ENCODE measurements around the gene TBX2. TPM values are rescaled to one million over a fixed set of nuclear protein-coding genes. Genes with fewer than 3 reads are reported as not detected.
A peak's percentile ranks its signal among the peaks of the same experiment; 100 is the strongest.

Gene TBX2
- total and polyA plus RNA-seq, 5 experiments from 2014 or later, result 0.13 TPM; not detected in 4

DNA sequence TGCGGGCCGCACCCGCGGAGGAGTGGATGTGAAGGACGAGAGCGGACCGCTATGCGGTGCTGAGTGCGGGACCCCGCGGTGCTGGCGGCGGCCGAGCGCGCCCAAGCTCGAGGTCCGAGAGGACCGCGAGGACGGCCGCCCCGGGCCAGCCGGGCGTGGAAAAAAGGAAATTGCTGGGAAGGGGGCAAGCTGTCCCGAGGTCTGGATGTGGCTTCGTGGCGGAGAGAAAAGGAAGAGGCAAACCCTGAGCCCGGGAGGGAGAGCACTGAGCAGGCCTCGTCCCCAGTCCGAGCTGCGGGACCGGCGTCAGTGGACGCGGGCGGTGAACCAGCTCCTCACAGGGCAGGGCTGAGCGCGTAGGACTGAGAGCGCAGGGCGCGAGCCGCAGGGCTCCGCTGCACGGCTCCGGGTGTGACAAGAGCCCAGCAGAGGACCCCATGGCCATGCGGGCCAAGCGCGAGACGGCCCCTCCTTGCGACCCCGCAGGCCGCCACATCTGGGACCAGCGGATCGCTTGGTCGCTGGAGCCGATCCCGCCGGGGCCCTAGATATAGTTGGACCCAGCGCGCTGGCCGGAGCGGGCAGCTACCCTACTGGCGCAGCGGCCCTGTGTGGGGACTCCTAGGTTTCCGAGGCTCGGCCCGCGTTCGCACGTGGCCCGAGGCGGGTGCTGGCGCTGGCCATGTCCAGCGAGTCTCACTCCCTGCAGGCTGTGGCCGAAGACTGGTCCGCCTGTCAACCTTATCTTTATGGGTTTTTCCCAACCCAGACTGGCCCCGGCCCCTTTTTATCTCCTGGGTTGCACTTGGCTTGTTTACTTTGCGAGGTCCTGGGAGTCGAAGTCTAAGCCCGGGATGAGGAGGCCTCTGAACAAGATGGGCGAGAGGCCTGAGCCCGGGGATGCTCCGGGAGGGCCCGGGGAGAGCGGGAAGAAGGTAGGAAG, 55.0 kb downstream of the TBX2 start:
- Mint-ChIP-seq H3K36me3 (peaks cover 2 to 4% (median 3%) of the 10 kb centered on the region in 3 donors), H3K27ac (peak overlapping the region in 1 of 10 donors; percentile 2), H3K4me1 (peaks cover 12 to 58% (median 43%) of the 10 kb centered on the region in 4 donors), H3K4me3 (peak overlapping the region in 9 of 10 donors; percentile 29 to 79 (median 66)), H3K27me3 (peaks cover 57 to 87% (median 67%) of the 10 kb centered on the region in 5 donors), H3K9me3 (peaks cover 0 to 5% (median 0%) of the 10 kb centered on the region in 9 donors)
- DNase-seq (no peak), ATAC-seq (no peak)
- POLR2A ChIA-PET, result no interaction called here

DNA sequence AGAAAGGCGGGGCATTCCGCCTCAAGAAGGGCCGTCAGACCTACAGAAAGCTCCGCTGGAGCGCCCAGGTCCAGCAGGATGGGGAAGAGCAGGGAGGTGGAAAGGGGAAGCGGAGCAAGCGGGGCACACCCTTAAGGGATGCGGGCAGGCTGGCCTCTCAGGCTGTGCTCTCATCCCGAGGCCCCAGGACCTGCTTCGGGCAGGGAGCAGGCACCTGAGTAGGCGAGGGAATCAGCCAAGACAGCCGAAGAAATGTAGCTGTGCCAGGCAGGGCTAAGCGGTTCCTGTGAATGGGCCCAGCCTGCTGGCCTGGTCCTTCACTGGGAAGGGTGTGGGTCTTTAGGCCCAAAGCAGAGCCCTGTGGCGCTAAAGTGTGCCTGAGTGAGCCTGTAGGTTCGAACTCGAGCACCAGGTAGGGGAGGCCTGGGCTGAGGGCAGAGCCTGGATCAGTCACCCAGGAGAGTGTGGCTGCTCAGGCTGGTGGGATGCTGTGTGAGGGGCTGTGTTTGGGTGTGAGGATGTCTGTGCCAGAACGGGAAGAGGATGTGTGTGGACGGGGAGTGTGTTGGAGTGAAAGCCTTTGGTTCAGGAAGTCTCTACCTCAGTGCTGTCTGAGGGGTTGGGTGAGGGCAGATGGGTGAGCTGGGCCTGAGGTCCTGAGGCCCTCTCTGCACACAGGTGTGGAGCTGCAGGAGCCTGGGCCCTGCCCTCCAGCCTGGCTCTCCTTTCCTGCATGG, 55.8 kb downstream of the TBX2 start:
- peaks cover 2 to 4% (median 3%) of the 10 kb centered on the region in 3 donors for H3K36me3 Mint-ChIP-seq
- H3K27ac Mint-ChIP-seq, result no peak overlapping the region
- POLR2A ChIA-PET, result no interaction called here
- peaks cover 59 to 87% (median 68%) of the 10 kb centered on the region in 5 donors for H3K27me3 Mint-ChIP-seq
- peaks cover 14 to 60% (median 44%) of the 10 kb centered on the region in 4 donors for H3K4me1 Mint-ChIP-seq
- H3K9me3 Mint-ChIP-seq, result peaks cover 0 to 5% (median 0%) of the 10 kb centered on the region in 9 donors
- ATAC-seq (no peak), DNase-seq (no peak)
- H3K4me3 Mint-ChIP-seq, result peak overlapping the region in 7 of 10 donors; percentile 19 to 61 (median 34)

DNA sequence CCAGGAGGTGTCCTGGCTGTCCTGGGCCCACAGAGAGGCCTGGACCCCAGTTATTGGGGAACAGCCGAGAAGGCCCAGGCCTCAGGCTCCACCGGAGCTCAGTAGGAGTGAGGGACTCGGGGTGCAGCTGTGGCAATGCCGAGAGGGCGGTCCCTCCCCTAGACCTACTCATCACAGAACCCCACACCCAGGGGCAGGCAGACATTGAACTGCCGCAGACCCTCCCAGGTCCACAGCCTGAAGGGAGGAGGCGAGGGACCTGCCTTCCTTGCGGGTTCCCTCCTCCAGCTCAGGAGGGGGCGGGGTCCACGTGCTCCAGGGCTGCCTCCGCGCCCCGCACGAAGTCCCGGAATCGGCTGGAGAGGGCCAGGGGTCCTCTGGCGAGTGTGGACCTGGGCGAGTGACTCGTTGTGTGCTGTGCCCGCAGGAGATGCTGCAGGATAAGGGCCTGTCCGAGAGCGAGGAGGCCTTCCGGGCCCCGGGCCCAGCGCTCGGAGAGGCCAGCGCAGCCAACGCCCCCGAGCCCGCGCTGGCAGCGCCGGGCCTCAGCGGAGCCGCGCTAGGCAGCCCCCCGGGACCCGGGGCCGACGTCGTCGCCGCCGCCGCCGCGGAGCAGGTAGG, 56.5 kb downstream of the TBX2 start:
- Mint-ChIP-seq H3K4me1 (peaks cover 15 to 63% (median 47%) of the 10 kb centered on the region in 4 donors), H3K27ac (no peak overlapping the region), H3K4me3 (peak overlapping the region in 2 of 10 donors; percentile 19 to 52), H3K36me3 (peaks cover 2 to 4% (median 3%) of the 10 kb centered on the region in 3 donors), H3K27me3 (peaks cover 58 to 87% (median 69%) of the 10 kb centered on the region in 5 donors), H3K9me3 (peaks cover 0 to 5% (median 0%) of the 10 kb centered on the region in 9 donors)
- ATAC-seq, result no peak
- no peak for DNase-seq
- POLR2A ChIA-PET, result no interaction called here

DNA sequence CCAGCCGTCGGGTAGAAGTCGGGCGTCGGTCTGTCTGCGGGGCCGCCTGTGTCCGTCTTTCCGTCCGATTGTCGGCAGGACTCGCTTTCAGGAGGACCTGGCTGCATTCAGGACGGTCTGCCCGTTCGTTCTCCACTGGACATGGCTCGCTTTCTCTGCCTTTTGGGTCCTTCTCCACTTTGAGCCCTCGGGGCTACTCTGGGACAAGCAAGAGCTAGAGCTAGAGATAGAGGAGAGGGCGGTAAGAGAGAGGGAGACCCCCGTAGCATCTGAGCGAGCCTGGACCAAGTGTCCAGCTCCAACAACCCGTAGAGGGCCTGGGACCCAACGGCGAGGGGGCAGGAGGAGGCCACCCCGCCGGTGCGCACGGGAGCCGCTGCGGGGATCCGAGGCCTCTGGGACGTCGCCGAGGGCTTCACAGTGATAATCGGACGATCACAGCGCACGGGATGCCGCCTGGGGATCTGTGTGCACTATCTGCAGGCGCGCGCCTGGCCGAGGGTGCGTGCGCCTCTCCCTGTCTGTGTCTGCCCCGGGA, 57.1 kb downstream of the TBX2 start:
- Mint-ChIP-seq H3K4me1 (peaks cover 19 to 67% (median 51%) of the 10 kb centered on the region in 4 donors), H3K27ac (no peak overlapping the region), H3K4me3 (peak overlapping the region; percentile 49 to 80 (median 74)), H3K9me3 (peaks cover 0 to 5% (median 0%) of the 10 kb centered on the region in 9 donors), H3K36me3 (peaks cover 2 to 4% (median 3%) of the 10 kb centered on the region in 3 donors), H3K27me3 (peaks cover 61 to 90% (median 73%) of the 10 kb centered on the region in 5 donors)
- ATAC-seq (peak in 1 of 2 donors; percentile 18), DNase-seq (no peak)
- POLR2A ChIA-PET, result no interaction called here

DNA sequence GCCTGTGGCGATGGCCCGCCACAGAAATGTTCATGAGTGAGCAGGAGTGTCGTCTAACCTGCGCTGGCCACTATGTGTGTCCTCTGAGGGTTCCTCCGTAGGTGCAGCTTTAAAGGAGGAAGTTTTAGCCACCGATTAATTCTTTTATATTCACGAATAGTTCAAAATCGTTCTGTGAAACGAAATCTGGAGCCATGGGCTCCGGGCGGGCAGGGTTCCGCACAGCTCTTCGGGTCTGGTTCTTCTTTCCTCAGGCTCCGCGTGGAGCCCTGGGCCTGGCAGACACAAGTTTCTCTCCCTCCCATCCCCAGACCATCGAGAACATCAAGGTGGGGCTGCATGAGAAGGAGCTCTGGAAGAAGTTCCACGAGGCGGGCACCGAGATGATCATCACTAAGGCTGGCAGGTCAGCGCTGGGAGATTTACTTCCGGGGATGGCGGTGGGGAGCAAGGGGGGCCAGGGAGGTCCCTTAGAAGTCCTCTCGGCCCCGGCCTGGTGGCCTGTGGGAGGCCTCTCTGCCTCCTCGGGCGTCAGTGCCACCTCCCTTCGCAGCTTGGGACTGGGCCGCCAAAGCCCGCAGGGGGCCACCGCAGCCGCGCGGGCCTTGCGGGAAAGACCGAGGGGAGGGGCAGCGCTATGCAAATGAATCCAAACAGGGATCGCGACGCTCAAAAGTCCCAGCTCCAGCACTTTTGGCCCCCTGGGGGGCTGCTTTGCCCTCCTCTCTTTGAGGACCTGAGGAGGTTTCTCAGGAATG, 57.8 kb downstream of the TBX2 start:
- H3K27ac Mint-ChIP-seq, result no peak overlapping the region
- H3K36me3 Mint-ChIP-seq, result peaks cover 2 to 4% (median 3%) of the 10 kb centered on the region in 3 donors
- peaks cover 0 to 5% (median 0%) of the 10 kb centered on the region in 9 donors for H3K9me3 Mint-ChIP-seq
- H3K27me3 Mint-ChIP-seq, result peaks cover 61 to 94% (median 76%) of the 10 kb centered on the region in 5 donors
- ATAC-seq, result no peak
- peaks cover 22 to 72% (median 55%) of the 10 kb centered on the region in 4 donors for H3K4me1 Mint-ChIP-seq
- H3K4me3 Mint-ChIP-seq, result peak overlapping the region; percentile 49 to 80 (median 74)
- DNase-seq, result no peak
- POLR2A ChIA-PET, result no interaction called here

DNA sequence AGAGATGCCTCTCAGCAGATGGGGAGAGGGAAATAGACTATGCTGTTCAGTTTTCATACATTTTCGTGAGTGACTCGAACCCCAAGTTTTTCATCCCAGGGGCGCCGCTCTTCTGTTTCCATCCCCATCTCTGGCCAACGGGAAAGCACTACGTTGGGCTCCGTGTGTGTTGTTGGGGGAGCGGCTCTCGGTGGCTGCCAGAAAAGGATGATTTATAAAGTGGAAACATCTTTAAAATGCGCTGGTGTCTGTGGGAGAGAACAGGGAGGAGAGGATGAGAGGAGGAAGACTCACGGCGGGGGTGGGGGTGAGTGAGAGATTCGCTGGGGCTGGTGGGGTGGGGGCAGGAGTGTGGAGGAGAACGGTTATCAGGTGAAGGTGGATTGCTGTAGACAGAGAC, 58.4 kb downstream of the TBX2 start:
- no peak overlapping the region for H3K27ac Mint-ChIP-seq
- POLR2A ChIA-PET, result no interaction called here
- H3K9me3 Mint-ChIP-seq, result peaks cover 0 to 5% (median 0%) of the 10 kb centered on the region in 9 donors
- H3K27me3 Mint-ChIP-seq, result peaks cover 58 to 94% (median 76%) of the 10 kb centered on the region in 5 donors
- DNase-seq, result no peak
- H3K4me3 Mint-ChIP-seq, result peak overlapping the region; percentile 12 to 66 (median 46)
- no peak for ATAC-seq
- peaks cover 26 to 71% (median 54%) of the 10 kb centered on the region in 4 donors for H3K4me1 Mint-ChIP-seq
- H3K36me3 Mint-ChIP-seq, result peaks cover 0 to 4% (median 3%) of the 10 kb centered on the region in 3 donors

DNA sequence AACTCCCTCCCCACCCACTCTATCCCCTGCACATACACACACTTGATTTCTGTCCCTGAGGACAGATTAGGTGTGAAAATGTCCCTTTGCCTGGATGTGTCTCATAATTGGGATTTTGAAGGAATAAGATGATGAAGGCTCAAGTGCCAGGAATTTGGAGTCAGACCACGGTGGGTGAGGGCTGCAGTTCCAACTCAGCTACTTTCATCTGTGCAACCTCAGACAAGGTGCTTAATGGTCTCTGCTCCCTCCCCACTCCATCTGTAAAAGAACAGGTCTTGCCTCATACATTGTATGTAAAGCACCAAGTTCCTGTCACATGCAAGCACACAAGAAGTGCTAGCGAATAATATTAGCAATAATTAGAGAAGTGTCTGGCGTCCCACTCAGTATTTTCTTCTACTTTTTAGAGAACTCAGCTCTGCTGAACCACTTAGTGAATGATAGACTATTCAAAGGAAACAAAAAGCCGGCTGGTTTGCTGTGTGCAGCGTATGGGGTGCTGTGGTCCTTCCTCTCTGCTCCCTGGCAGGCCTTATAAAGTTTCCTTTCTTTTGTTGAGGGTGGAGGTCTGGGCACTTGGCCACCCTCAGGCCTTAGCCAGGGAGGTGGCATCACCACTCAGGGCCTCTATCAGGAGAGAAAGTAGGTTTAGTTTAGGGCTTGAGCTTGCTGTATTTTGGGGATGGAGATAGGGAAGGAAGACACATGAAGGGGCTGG, 58.9 kb downstream of the TBX2 start:
- Mint-ChIP-seq H3K4me3 (peak overlapping the region in 7 of 10 donors; percentile 12 to 66 (median 37)), H3K27me3 (peaks cover 56 to 94% (median 74%) of the 10 kb centered on the region in 5 donors), H3K9me3 (peaks cover 0 to 5% (median 0%) of the 10 kb centered on the region in 9 donors), H3K4me1 (peaks cover 26 to 67% (median 51%) of the 10 kb centered on the region in 4 donors), H3K27ac (no peak overlapping the region), H3K36me3 (peaks cover 0 to 4% (median 3%) of the 10 kb centered on the region in 3 donors)
- DNase-seq (no peak), ATAC-seq (no peak)
- POLR2A ChIA-PET, result no interaction called here

Other genes starting within 250 kb of the TBX2 start
- not detected for gene TBX4, start 52.6 kb downstream of the TBX2 start, total RNA-seq
- gene TBX4, start 52.6 kb downstream of the TBX2 start, polyA plus RNA-seq, result not detected
- gene NACA2, start 191.4 kb downstream of the TBX2 start, total RNA-seq, result not detected
- not detected for gene NACA2, start 191.4 kb downstream of the TBX2 start, polyA plus RNA-seq